ENCODE measurements around the gene CCDC124.

DNA sequence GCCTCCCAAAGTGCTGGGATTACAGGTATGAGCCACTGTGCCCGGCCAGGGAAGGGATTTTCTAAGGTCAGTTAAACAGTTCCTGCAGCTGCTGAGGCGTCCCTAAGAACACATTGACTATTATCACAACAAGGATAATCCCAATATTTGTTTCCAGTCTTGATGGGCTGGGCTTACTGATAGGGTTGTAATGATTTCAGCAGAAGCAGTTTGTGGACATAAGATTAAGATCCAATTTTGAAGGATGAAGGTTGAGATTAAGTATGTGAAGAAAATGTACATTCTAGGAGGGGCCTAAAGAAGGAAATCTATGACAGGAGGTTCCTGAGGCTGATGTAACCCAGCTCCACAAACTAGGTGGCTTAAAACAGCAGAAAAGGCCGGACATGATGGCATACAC, 10.7 kb upstream of the CCDC124 start:
- TF ChIP-seq, protein P1, sequence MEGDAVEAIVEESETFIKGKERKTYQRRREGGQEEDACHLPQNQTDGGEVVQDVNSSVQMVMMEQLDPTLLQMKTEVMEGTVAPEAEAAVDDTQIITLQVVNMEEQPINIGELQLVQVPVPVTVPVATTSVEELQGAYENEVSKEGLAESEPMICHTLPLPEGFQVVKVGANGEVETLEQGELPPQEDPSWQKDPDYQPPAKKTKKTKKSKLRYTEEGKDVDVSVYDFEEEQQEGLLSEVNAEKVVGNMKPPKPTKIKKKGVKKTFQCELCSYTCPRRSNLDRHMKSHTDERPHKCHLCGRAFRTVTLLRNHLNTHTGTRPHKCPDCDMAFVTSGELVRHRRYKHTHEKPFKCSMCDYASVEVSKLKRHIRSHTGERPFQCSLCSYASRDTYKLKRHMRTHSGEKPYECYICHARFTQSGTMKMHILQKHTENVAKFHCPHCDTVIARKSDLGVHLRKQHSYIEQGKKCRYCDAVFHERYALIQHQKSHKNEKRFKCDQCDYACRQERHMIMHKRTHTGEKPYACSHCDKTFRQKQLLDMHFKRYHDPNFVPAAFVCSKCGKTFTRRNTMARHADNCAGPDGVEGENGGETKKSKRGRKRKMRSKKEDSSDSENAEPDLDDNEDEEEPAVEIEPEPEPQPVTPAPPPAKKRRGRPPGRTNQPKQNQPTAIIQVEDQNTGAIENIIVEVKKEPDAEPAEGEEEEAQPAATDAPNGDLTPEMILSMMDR (conservative IDR thresholded peaks at IDR 0.05; ENCODE audit: low read depth, low read length): no peak
- TF ChIP-seq EZH2 (IDR thresholded peaks at IDR 0.05; ENCODE audit: borderline replicate concordance, low read depth, low read length, poor library complexity, severe bottlenecking): no peak
